ELF-1 (cell line): ENCODE measurements around the gene KDM4B.
A peak's percentile ranks its signal among the peaks of the same experiment; 100 is the strongest.
"Not testable (repeated sequence)": the region's sequence is repeated elsewhere in the genome, so short reads cannot be mapped to it uniquely, and the experiment has no call there.

Experiments used
- DNase-seq: peaks from one replicate; pipeline ENCODE4 v3.0.0-alpha.2; 2016; ENCODE audit warnings: low read depth, low spot score

KDM4B gene

GRCh38 chr19:5171711-5172110, 202.8 kb downstream of the KDM4B start:
- peak; percentile 74 for DNase-seq

- DNase-seq: no peak
These were observed 204.1 kb downstream of the KDM4B start for GRCh38 chr19:5172859-5173630.

GRCh38 chr19:5173993-5174392, 205.1 kb downstream of the KDM4B start:
- DNase-seq: no peak

GRCh38 chr19:5177745-5178450, 209.0 kb downstream of the KDM4B start:
- no peak for DNase-seq

GRCh38 chr19:5178841-5179240, 209.9 kb downstream of the KDM4B start:
- DNase-seq: no peak

- DNase-seq: no peak
These were observed 210.3 kb downstream of the KDM4B start for GRCh38 chr19:5179256-5179655.

GRCh38 chr19:5181329-5181728, 212.4 kb downstream of the KDM4B start:
- DNase-seq: no peak

- no peak for DNase-seq
These were observed 213.8 kb downstream of the KDM4B start for GRCh38 chr19:5182751-5183150.

- DNase-seq: no peak
These were observed 214.7 kb downstream of the KDM4B start for GRCh38 chr19:5183616-5184015.

- DNase-seq: no peak
These were observed 216.0 kb downstream of the KDM4B start for GRCh38 chr19:5184930-5185329.

- no peak for DNase-seq
These were observed 217.6 kb downstream of the KDM4B start for GRCh38 chr19:5186293-5187050.

GRCh38 chr19:5188548-5189317, 219.8 kb downstream of the KDM4B start:
- no peak for DNase-seq

- no peak for DNase-seq
These were observed 220.3 kb downstream of the KDM4B start for GRCh38 chr19:5189318-5189607.

GRCh38 chr19:5191091-5191490, 222.2 kb downstream of the KDM4B start:
- DNase-seq: no peak

- peak; percentile 34 for DNase-seq
These were observed 223.7 kb downstream of the KDM4B start for GRCh38 chr19:5192568-5192967.

GRCh38 chr19:5193192-5193591, 224.3 kb downstream of the KDM4B start:
- DNase-seq: peak; percentile 89

GRCh38 chr19:5194641-5195040, 225.7 kb downstream of the KDM4B start:
- no peak for DNase-seq

GRCh38 chr19:5195587-5195986, 226.7 kb downstream of the KDM4B start:
- not testable (repeated sequence) for DNase-seq

- DNase-seq: no peak
These were observed 227.9 kb downstream of the KDM4B start for GRCh38 chr19:5196832-5197231.

GRCh38 chr19:5200844-5201243, 231.9 kb downstream of the KDM4B start:
- DNase-seq: no peak

GRCh38 chr19:5202553-5202952, 233.6 kb downstream of the KDM4B start:
- no peak for DNase-seq
